ENCODE data around the gene STK32A.

DNA sequence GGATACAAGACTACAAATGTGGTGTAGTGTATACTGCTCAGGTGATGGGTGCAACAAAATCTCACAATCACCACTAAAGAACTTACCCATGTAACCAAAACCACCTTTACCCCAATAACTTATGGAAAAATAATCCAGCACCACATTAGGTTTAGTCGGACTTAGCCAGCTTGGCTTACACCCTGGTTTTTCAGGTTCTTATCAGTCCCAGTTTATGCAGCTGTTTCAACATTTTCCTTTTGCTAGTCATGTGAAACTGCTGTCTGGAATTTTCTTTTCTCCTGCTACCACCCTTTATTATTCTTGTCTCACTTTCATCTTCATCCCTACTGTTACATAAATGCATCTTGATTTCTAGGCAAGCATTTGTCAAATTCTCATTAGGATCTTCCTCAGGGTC is 51.5 kb downstream of the STK32A start:
- TF ChIP-seq, protein P1, sequence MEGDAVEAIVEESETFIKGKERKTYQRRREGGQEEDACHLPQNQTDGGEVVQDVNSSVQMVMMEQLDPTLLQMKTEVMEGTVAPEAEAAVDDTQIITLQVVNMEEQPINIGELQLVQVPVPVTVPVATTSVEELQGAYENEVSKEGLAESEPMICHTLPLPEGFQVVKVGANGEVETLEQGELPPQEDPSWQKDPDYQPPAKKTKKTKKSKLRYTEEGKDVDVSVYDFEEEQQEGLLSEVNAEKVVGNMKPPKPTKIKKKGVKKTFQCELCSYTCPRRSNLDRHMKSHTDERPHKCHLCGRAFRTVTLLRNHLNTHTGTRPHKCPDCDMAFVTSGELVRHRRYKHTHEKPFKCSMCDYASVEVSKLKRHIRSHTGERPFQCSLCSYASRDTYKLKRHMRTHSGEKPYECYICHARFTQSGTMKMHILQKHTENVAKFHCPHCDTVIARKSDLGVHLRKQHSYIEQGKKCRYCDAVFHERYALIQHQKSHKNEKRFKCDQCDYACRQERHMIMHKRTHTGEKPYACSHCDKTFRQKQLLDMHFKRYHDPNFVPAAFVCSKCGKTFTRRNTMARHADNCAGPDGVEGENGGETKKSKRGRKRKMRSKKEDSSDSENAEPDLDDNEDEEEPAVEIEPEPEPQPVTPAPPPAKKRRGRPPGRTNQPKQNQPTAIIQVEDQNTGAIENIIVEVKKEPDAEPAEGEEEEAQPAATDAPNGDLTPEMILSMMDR (IDR thresholded peaks at IDR 0.05): no peak
- TF ChIP-seq POLR2AphosphoS5 (IDR thresholded peaks at IDR 0.05; ENCODE audit: low read depth, low read length) (no peak), SIN3A (IDR thresholded peaks at IDR 0.05; ENCODE audit: borderline replicate concordance, insufficient read depth, low read depth, low read length) (no peak), TCF7L2 (IDR thresholded peaks at IDR 0.05; ENCODE audit: low read depth, low read length) (no peak)
- TF ChIP-seq, protein P2, sequence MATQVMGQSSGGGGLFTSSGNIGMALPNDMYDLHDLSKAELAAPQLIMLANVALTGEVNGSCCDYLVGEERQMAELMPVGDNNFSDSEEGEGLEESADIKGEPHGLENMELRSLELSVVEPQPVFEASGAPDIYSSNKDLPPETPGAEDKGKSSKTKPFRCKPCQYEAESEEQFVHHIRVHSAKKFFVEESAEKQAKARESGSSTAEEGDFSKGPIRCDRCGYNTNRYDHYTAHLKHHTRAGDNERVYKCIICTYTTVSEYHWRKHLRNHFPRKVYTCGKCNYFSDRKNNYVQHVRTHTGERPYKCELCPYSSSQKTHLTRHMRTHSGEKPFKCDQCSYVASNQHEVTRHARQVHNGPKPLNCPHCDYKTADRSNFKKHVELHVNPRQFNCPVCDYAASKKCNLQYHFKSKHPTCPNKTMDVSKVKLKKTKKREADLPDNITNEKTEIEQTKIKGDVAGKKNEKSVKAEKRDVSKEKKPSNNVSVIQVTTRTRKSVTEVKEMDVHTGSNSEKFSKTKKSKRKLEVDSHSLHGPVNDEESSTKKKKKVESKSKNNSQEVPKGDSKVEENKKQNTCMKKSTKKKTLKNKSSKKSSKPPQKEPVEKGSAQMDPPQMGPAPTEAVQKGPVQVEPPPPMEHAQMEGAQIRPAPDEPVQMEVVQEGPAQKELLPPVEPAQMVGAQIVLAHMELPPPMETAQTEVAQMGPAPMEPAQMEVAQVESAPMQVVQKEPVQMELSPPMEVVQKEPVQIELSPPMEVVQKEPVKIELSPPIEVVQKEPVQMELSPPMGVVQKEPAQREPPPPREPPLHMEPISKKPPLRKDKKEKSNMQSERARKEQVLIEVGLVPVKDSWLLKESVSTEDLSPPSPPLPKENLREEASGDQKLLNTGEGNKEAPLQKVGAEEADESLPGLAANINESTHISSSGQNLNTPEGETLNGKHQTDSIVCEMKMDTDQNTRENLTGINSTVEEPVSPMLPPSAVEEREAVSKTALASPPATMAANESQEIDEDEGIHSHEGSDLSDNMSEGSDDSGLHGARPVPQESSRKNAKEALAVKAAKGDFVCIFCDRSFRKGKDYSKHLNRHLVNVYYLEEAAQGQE (IDR thresholded peaks at IDR 0.05; ENCODE audit: insufficient read depth in 1 of 2, low read depth in 2 of 2, low read length in 1 of 2): no peak
